ENCODE data around the gene TAF4. TPM values are rescaled to one million over a fixed set of nuclear protein-coding genes. Genes with fewer than 3 reads are reported as not detected.
A peak's percentile ranks its signal among the peaks of the same experiment; 100 is the strongest.

The TAF4 gene
- total and polyA plus RNA-seq, 2 of the 13 experiments (the other 11 are each of a cell fraction or from before 2014, with no cell fraction given): 5.9 to 12.0 TPM

DNA sequence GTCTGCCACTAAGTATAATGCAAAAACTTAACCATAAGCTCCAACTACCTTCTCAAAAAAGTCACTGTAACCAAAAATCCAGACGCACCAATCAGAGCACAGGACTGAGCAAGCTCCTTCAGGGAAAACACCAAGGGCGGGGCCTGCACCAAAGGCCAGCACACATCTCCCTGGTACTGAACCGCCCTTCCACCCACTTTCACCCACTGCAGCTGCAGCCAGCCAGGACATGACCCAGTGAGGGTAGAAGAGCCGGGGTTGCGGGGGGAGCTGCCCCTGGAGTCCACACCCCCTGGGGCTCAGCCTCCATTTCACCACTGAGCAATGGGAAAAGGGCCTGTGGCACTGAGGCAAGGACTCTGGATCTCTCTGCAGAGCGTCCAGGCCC is 54.3 kb downstream of the TAF4 start:
- Histone ChIP-seq H3K4me1 (ENCODE audit: insufficient read depth, low read length) (no peaks in the 10 kb centered on the region), H3K27me3 (ENCODE audit: control insufficient read depth in 1 of 2, insufficient read depth in 2 of 2, low read length in 2 of 2) (no peaks in the 10 kb centered on the region), H2AFZ (ENCODE audit: low read length) (no peak overlapping the region), H3K4me3 (replicated peaks in 1 of 3; ENCODE audit: insufficient read depth in 1 of 3, low read depth in 2 of 3, low read length in 3 of 3) (no peak overlapping the region), H3K27ac (ENCODE audit: extremely low read length, insufficient read depth, low read length) (no peak overlapping the region), H3K36me3 (replicated peaks in 1 of 2; ENCODE audit: control insufficient read depth in 1 of 2, insufficient read depth in 2 of 2, low read length in 2 of 2) (peaks cover 58 to 82% of the 10 kb centered on the region in 2 experiments), H3K79me2 (ENCODE audit: insufficient read depth, low read length) (peaks cover 19% of the 10 kb centered on the region), H4K20me1 (ENCODE audit: insufficient read depth, low read length) (peaks cover 8% of the 10 kb centered on the region), H3K9ac (ENCODE audit: insufficient read depth, low read depth, low read length) (no peak overlapping the region), H3K4me2 (ENCODE audit: low read depth, low read length) (no peak overlapping the region), H3K9me3 (ENCODE audit: low read length) (no peaks in the 10 kb centered on the region)
- BruUV-seq (replicated peaks): no TSS peak
- intact Hi-C loops (cut with micrococcal nuclease; ENCODE audit: unreplicated experiment): loop anchor here (1.0 to 5.0 kb wide), 4 partner anchors 53 to 146 kb away; partner anchors contain the start of genes LSM14B and TAF4
- in situ Hi-C loops (cut with HindIII; ENCODE audit: extremely low pct_ligation_motif_present, low pct_unique_long_range_greater_than_20kb): loop anchor here (5.0 kb wide), 2 partner anchors 51 to 131 kb away; partner anchors contain the start of genes PSMA7 and SS18L1
- ChIA-PET CTCF (ENCODE audit: low intra/inter-chr PET ratio, low total read pairs) (interaction anchor here (1.6 to 3.7 kb wide), 4 partner anchors 125 to 198 kb away, joined by 3 to 48 read pairs (median 30); no protein-coding TSS in a partner anchor), POLR2A (interaction anchor here (0.8 to 1.9 kb wide), 6 partner anchors 53 to 145 kb away, joined by 3 to 15 read pairs (median 4); no protein-coding TSS in a partner anchor)
- DNase-seq (ENCODE audit: low spot score) (no peak), FAIRE-seq (no peak), ATAC-seq (peak; percentile 13; the same call in 1 of the 3 replicates)
- 92% methylated on average over 6 of the region's 6 CpGs for WGBS (ENCODE audit: low lambda C conversion rate)
- TF ChIP-seq, protein P1, sequence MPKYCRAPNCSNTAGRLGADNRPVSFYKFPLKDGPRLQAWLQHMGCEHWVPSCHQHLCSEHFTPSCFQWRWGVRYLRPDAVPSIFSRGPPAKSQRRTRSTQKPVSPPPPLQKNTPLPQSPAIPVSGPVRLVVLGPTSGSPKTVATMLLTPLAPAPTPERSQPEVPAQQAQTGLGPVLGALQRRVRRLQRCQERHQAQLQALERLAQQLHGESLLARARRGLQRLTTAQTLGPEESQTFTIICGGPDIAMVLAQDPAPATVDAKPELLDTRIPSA (CRISPR knock-in tag; IDR thresholded peaks at IDR 0.05; ENCODE audit: borderline replicate concordance): no peak
- TF ChIP-seq SNAPC2 (CRISPR knock-in tag; IDR thresholded peaks at IDR 0.05) (0 out of 2 replicates have a peak, but pooled peaks have one; percentile 34), ZFX (CRISPR knock-in tag; IDR thresholded peaks at IDR 0.05; ENCODE audit: low read depth) (0 out of 2 replicates have a peak, but pooled peaks have one; percentile 20)
- TF ChIP-seq, protein P2, sequence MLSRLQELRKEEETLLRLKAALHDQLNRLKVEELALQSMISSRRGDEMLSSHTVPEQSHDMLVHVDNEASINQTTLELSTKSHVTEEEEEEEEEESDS (CRISPR knock-in tag; IDR thresholded peaks at IDR 0.05; ENCODE audit: borderline replicate concordance): no peak
- TF ChIP-seq, protein P3, sequence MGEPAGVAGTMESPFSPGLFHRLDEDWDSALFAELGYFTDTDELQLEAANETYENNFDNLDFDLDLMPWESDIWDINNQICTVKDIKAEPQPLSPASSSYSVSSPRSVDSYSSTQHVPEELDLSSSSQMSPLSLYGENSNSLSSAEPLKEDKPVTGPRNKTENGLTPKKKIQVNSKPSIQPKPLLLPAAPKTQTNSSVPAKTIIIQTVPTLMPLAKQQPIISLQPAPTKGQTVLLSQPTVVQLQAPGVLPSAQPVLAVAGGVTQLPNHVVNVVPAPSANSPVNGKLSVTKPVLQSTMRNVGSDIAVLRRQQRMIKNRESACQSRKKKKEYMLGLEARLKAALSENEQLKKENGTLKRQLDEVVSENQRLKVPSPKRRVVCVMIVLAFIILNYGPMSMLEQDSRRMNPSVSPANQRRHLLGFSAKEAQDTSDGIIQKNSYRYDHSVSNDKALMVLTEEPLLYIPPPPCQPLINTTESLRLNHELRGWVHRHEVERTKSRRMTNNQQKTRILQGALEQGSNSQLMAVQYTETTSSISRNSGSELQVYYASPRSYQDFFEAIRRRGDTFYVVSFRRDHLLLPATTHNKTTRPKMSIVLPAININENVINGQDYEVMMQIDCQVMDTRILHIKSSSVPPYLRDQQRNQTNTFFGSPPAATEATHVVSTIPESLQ (CRISPR knock-in tag; conservative IDR thresholded peaks at IDR 0.05): no peak

All from HepG2 (cell line).